Kasumi-1 (cell line): Measurements from ENCODE around the gene OR51G2.

Experiments
- DNase-seq, 2 experiments: peaks; one replicate each; lab custom pipeline; 2025; lab: John Stamatoyannopoulos, UW

Gene OR51G2

GRCh38 chr11:4863876-4864275 lies 55.3 kb downstream of the OR51G2 start:
- no peak for DNase-seq
